HEK293T (cell line): Measurements from ENCODE around the gene NUP58.

ENCODE experiments used
- FOXK2 ChIP-seq: fragments of 450-650 bp; IDR thresholded peaks from 2 replicates; pipeline ENCODE4 v1.6.1; 2016; ENCODE audit warnings: mild to moderate bottlenecking
- FOXM1 ChIP-seq: fragments of 450-650 bp; IDR thresholded peaks from 2 replicates; pipeline ENCODE4 v1.6.1; 2017; ENCODE audit warnings: mild to moderate bottlenecking, borderline replicate concordance

GRCh38 chr13:25292301-25292700 lies 9.1 kb upstream of the NUP58 start:
- TF ChIP-seq FOXM1: no peak
- no peak for TF ChIP-seq FOXK2
